Fibroblast of lung (primary cell): Measurements from ENCODE around the gene COX17. TPM values are rescaled to one million over a fixed set of nuclear protein-coding genes. Genes with fewer than 3 reads are reported as not detected.

ENCODE experiments used
- DNase-seq, 2 donors: peaks; one replicate each; pipeline versions ENCODE4 v3.0.0 to v3.0.0-alpha.2; 2010; ENCODE audit warnings: low read depth in 2 of 2
- H2AFZ ChIP-seq: 2 replicates; pipeline ENCODE4 v1.5.1; 2012; ENCODE audit warnings: low read length, control low read depth, inconsistent platforms
- H3K27ac ChIP-seq: 2 replicates; pipeline ENCODE4 v1.5.1; 2011; ENCODE audit warnings: low read length, control low read depth; ENCODE audit not compliant: insufficient read depth
- H3K27me3 ChIP-seq: 2 replicates; pipeline ENCODE4 v1.5.1; 2011; ENCODE audit warnings: mild to moderate bottlenecking, low read length; ENCODE audit not compliant: control insufficient read depth, insufficient read depth
- H3K36me3 ChIP-seq: 2 replicates; pipeline ENCODE4 v1.5.1; 2011; ENCODE audit warnings: low read length; ENCODE audit not compliant: control insufficient read depth, insufficient read depth
- H3K4me1 ChIP-seq: 2 replicates; pipeline ENCODE4 v1.5.1; 2011; ENCODE audit warnings: low read length; ENCODE audit not compliant: control insufficient read depth, insufficient read depth; ENCODE audit errors: extremely low read depth
- H3K4me2 ChIP-seq: 2 replicates; pipeline ENCODE4 v1.5.1; 2011; ENCODE audit warnings: low read length, control low read depth; ENCODE audit not compliant: insufficient read depth; ENCODE audit errors: extremely low read depth
- H3K4me3 ChIP-seq, 4 experiments: fragments of 200-600 bp in 1 of 4; sonication (generic) in 1 of 4; replicated peaks in 1 of 4; 2 replicates each; pipeline ENCODE4 v1.5.1; 2011 to 2016; ENCODE audit warnings: low read length in 4 of 4, low read depth in 3 of 4, mild to moderate bottlenecking in 3 of 4, control low read depth in 2 of 4, inconsistent platforms in 1 of 4, mixed read lengths in 1 of 4; ENCODE audit not compliant: insufficient read depth in 1 of 4; ENCODE audit errors: control extremely low read depth in 1 of 4
- H3K79me2 ChIP-seq: 2 replicates; pipeline ENCODE4 v1.5.1; 2012; ENCODE audit warnings: mild to moderate bottlenecking, low read length, inconsistent platforms; ENCODE audit not compliant: control insufficient read depth, insufficient read depth
- H3K9ac ChIP-seq: 2 replicates; pipeline ENCODE4 v1.5.1; 2011; ENCODE audit warnings: mild to moderate bottlenecking, low read length, control low read depth; ENCODE audit not compliant: insufficient read depth
- H3K9me3 ChIP-seq: 2 replicates; pipeline ENCODE4 v1.5.1; 2012; ENCODE audit warnings: low read depth, low read length; ENCODE audit not compliant: control insufficient read depth, insufficient read depth
- H4K20me1 ChIP-seq: 2 replicates; pipeline ENCODE4 v1.5.1; 2011; ENCODE audit warnings: low read length; ENCODE audit not compliant: control insufficient read depth, insufficient read depth; ENCODE audit errors: extremely low read depth
- EZH2 ChIP-seq: IDR thresholded peaks from 2 replicates; pipeline ENCODE4 v1.5.1; 2012; ENCODE audit warnings: low read length, control low read depth, mild to moderate bottlenecking; ENCODE audit errors: missing control alignments
- polyA plus RNA-seq, 2 donors: library from polyadenylated mRNA; depleted of rRNA in 1 of 2; stranded (reverse) in 1 of 2; unstranded in 1 of 2; fragments of >200 nt; gene quantifications; 2 replicates each; pipeline ENCODE4 v1.2.1, GENCODE V29; 2011 to 2012; ENCODE audit warnings: missing spikeins in 1 of 2
- total RNA-seq: library from RNA; depleted of rRNA; stranded (reverse); fragments of >200 nt; gene quantifications from 2 replicates; pipeline ENCODE4 v1.2.1, GENCODE V29; 2014
- TF ChIP-seq, protein P1 (sequence below), 2 donors: IDR thresholded peaks in 1 of 2; conservative IDR thresholded peaks in 1 of 2; 1 replicate in 1 of 2; 2 replicates in 1 of 2; pipeline ENCODE4 v1.5.1; 2011 to 2012; ENCODE audit warnings: low read length in 2 of 2, control low read depth in 1 of 2, inconsistent platforms in 1 of 2, low read depth in 1 of 2, mild to moderate bottlenecking in 1 of 2

COX17 gene
- total and polyA plus RNA-seq, 2 donors (not counting 1 experiment from before 2014, with no cell fraction given): 19.6 to 21.0 TPM

DNA sequence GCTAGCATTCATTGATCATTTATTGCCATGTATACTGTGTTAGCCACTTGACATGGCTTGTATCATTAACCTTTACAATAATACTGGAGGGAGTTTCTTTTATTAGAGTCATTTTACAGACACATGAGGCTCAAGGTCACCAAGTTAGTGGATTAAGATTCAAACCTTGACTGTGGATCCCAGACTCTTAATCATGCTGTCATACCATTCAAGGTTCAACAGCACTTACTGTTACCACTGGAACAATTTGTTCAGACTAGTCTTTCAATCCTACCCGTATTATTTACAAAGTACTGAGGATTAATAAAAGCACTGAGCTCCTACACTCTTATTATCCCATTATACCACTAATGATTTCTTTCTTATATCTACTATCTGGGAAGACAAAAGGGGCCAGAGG, 1.2 kb downstream of the COX17 start:
- Histone ChIP-seq H3K4me1 (no peaks in the 10 kb centered on the region), H3K27me3 (no peaks in the 10 kb centered on the region), H3K36me3 (no peaks in the 10 kb centered on the region), H3K4me3 (peak overlapping the region; percentile 62 to 90 (median 67)), H3K9me3 (no peaks in the 10 kb centered on the region), H3K4me2 (peak overlapping the region; percentile 88), H3K79me2 (peaks cover 2% of the 10 kb centered on the region), H2AFZ (no peak overlapping the region), H4K20me1 (no peaks in the 10 kb centered on the region), H3K27ac (peak overlapping the region; percentile 65), H3K9ac (no peak overlapping the region)
- TF ChIP-seq EZH2: no peak
- TF ChIP-seq, protein P1, sequence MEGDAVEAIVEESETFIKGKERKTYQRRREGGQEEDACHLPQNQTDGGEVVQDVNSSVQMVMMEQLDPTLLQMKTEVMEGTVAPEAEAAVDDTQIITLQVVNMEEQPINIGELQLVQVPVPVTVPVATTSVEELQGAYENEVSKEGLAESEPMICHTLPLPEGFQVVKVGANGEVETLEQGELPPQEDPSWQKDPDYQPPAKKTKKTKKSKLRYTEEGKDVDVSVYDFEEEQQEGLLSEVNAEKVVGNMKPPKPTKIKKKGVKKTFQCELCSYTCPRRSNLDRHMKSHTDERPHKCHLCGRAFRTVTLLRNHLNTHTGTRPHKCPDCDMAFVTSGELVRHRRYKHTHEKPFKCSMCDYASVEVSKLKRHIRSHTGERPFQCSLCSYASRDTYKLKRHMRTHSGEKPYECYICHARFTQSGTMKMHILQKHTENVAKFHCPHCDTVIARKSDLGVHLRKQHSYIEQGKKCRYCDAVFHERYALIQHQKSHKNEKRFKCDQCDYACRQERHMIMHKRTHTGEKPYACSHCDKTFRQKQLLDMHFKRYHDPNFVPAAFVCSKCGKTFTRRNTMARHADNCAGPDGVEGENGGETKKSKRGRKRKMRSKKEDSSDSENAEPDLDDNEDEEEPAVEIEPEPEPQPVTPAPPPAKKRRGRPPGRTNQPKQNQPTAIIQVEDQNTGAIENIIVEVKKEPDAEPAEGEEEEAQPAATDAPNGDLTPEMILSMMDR (conservative IDR thresholded peaks at IDR 0.05 in 1 of 2, IDR thresholded peaks at IDR 0.05 in 1 of 2; ENCODE audit: low read depth in 1 of 2, low read length in 2 of 2): no peak
- no peak for DNase-seq

DNA sequence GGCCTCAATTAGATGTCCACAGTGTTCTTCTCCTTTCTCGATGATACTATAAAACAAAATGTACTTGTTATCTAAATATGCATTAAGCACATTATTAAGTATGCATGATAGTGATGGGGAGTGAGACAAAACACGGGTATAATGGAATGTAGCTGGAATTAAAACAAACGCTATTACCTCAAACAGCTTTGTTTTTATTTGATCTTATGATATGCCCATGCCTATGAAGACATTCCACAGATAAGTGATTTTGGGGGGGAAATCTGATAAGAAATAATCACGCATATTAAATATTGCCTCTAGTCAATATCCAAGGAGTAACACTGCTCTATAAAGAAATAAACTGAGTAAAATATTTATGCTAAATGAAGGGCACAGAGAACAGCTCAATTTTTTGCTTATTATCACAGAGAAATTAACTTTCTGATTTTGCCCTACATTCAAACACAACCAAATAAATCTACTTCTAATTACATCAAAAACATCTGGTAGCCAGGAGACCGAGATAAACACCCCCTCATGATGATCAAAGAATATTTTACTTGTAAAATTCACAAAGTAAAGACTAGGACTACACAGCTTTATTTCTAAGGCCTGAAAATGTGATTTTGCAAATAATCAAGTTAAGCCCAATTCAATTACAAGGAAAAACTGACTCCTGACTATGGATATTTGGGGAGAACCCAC, 1.9 kb downstream of the COX17 start:
- H2AFZ ChIP-seq: no peak overlapping the region

DNA sequence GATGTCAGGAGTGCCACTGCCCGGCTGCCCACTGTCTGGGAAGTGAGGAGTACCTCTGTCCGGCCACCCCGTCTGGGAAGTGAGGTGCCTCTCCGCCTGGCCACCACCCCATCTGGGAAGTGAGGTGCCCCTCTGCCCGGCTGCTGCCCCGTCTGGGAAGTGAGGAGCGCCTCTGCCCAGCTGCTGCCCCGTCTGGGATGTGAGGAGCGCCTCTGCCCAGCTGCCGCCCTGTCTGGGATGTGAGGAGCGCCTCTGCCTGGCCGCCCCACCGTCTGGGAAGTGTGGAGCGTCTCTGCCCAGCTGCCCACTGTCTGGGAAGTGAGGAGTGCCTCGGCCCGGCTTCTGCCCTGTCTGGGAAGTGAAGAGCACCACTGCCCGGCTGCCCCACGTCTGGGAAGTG, 3.3 kb downstream of the COX17 start:
- H3K27ac ChIP-seq: no peak overlapping the region
- H3K4me2 ChIP-seq: no peak overlapping the region
- no peak overlapping the region for H3K4me3 ChIP-seq
- H3K9me3 ChIP-seq: no peaks in the 10 kb centered on the region
- no peaks in the 10 kb centered on the region for H3K4me1 ChIP-seq
- H3K27me3 ChIP-seq: no peaks in the 10 kb centered on the region
- no peak overlapping the region for H3K9ac ChIP-seq
- no peaks in the 10 kb centered on the region for H4K20me1 ChIP-seq
- DNase-seq: no peak
- TF ChIP-seq, protein P1 (conservative IDR thresholded peaks at IDR 0.05 in 1 of 2, IDR thresholded peaks at IDR 0.05 in 1 of 2; ENCODE audit: low read depth in 1 of 2, low read length in 2 of 2): no peak
- TF ChIP-seq EZH2: no peak
- peaks cover 2% of the 10 kb centered on the region for H3K79me2 ChIP-seq
- no peak overlapping the region for H2AFZ ChIP-seq
- no peaks in the 10 kb centered on the region for H3K36me3 ChIP-seq

More for the DNA sequence above, 1.9 kb downstream of the COX17 start:
- DNase-seq: no peak
- no peaks in the 10 kb centered on the region for H3K36me3 ChIP-seq
- no peaks in the 10 kb centered on the region for H3K9me3 ChIP-seq
- H3K4me1 ChIP-seq: no peaks in the 10 kb centered on the region
- H3K9ac ChIP-seq: no peak overlapping the region
- H3K27me3 ChIP-seq: no peaks in the 10 kb centered on the region
- no peak for TF ChIP-seq EZH2
- TF ChIP-seq, protein P1 (conservative IDR thresholded peaks at IDR 0.05 in 1 of 2, IDR thresholded peaks at IDR 0.05 in 1 of 2; ENCODE audit: low read depth in 1 of 2, low read length in 2 of 2): no peak
- H4K20me1 ChIP-seq: no peaks in the 10 kb centered on the region
- peaks cover 2% of the 10 kb centered on the region for H3K79me2 ChIP-seq
- H3K4me3 ChIP-seq: peak overlapping the region in 1 of 4 experiments; percentile 90
- no peak overlapping the region for H3K27ac ChIP-seq
- peak overlapping the region; percentile 88 for H3K4me2 ChIP-seq
